GM18505 (cell line): ENCODE data around the gene PTPN21.

Experiments used
- ATAC-seq: cut with Tn5 transposase; IDR thresholded peaks from one replicate; pipeline ENCODE4 v1.9.1; 2021; ENCODE audit not compliant: unreplicated experiment
- POLR2A ChIP-seq: IDR thresholded peaks from 4 replicates; pipeline ENCODE4 v1.6.1; 2011; ENCODE audit warnings: borderline replicate concordance; ENCODE audit not compliant: insufficient read depth, insufficient read length; ENCODE audit errors: extremely low read depth

PTPN21 gene

GRCh38 chr14:88554457-88555286 is at the start of gene PTPN21:
Gene PTPN21, minus strand, starts transcription at chr14:88555007. Its CDS starts 4,590 bp downstream, at chr14:88550417.
- ATAC-seq = peak; percentile 46
- no peak for TF ChIP-seq POLR2A

- TF ChIP-seq POLR2A = no peak
- ATAC-seq = no peak
These were observed 49.4 kb upstream of the PTPN21 start for GRCh38 chr14:88604212-88604611.

- TF ChIP-seq POLR2A = peak; percentile 42
- peak; percentile 90 for ATAC-seq
These were observed 45.1 kb upstream of the PTPN21 start for GRCh38 chr14:88599761-88600439.

GRCh38 chr14:88599326-88599725 is 44.5 kb upstream of the PTPN21 start:
- TF ChIP-seq POLR2A = no peak
- ATAC-seq = peak; percentile 22

GRCh38 chr14:88598097-88598675 is 43.4 kb upstream of the PTPN21 start:
- ATAC-seq = no peak
- no peak for TF ChIP-seq POLR2A

GRCh38 chr14:88597601-88598000 is 42.8 kb upstream of the PTPN21 start:
- no peak for ATAC-seq

GRCh38 chr14:88597038-88597437 is 42.2 kb upstream of the PTPN21 start:
- TF ChIP-seq POLR2A = no peak
- no peak for ATAC-seq

More at GRCh38 chr14:88597601-88598000, 42.8 kb upstream of the PTPN21 start:
- TF ChIP-seq POLR2A = no peak

- no peak for ATAC-seq
- no peak for TF ChIP-seq POLR2A
These were observed 37.2 kb upstream of the PTPN21 start for GRCh38 chr14:88592031-88592430.

GRCh38 chr14:88590173-88590572 is 35.4 kb upstream of the PTPN21 start:
- ATAC-seq = no peak

GRCh38 chr14:88588081-88588480 is 33.3 kb upstream of the PTPN21 start:
- ATAC-seq = no peak
- TF ChIP-seq POLR2A = no peak

More at GRCh38 chr14:88590173-88590572, 35.4 kb upstream of the PTPN21 start:
- no peak for TF ChIP-seq POLR2A

- no peak for ATAC-seq
- TF ChIP-seq POLR2A = no peak
These were observed 29.6 kb upstream of the PTPN21 start for GRCh38 chr14:88584451-88584850.

GRCh38 chr14:88576222-88576621 is 21.4 kb upstream of the PTPN21 start:
- TF ChIP-seq POLR2A = no peak
- no peak for ATAC-seq

- TF ChIP-seq POLR2A = no peak
These were observed 17.3 kb upstream of the PTPN21 start for GRCh38 chr14:88572117-88572516.

GRCh38 chr14:88568196-88568595 is 13.4 kb upstream of the PTPN21 start:
- TF ChIP-seq POLR2A = no peak

More at GRCh38 chr14:88572117-88572516, 17.3 kb upstream of the PTPN21 start:
- ATAC-seq = no peak

GRCh38 chr14:88565427-88565826 is 10.6 kb upstream of the PTPN21 start:
- TF ChIP-seq POLR2A = no peak
- no peak for ATAC-seq

More at GRCh38 chr14:88568196-88568595, 13.4 kb upstream of the PTPN21 start:
- ATAC-seq = no peak
